ENCODE data around the gene GIT1. TPM values are rescaled to one million over a fixed set of nuclear protein-coding genes. Genes with fewer than 3 reads are reported as not detected.

Gene GIT1, protein sequence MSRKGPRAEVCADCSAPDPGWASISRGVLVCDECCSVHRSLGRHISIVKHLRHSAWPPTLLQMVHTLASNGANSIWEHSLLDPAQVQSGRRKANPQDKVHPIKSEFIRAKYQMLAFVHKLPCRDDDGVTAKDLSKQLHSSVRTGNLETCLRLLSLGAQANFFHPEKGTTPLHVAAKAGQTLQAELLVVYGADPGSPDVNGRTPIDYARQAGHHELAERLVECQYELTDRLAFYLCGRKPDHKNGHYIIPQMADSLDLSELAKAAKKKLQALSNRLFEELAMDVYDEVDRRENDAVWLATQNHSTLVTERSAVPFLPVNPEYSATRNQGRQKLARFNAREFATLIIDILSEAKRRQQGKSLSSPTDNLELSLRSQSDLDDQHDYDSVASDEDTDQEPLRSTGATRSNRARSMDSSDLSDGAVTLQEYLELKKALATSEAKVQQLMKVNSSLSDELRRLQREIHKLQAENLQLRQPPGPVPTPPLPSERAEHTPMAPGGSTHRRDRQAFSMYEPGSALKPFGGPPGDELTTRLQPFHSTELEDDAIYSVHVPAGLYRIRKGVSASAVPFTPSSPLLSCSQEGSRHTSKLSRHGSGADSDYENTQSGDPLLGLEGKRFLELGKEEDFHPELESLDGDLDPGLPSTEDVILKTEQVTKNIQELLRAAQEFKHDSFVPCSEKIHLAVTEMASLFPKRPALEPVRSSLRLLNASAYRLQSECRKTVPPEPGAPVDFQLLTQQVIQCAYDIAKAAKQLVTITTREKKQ
- 10 to 100 TPM; 36.7 to 86.4 (median 71.8) TPM for total RNA-seq
- total RNA-seq (2013) = 34.0 TPM
- total RNA-seq = 38.3 to 137 (median 71.4) reads per million in 29 experiments

DNA sequence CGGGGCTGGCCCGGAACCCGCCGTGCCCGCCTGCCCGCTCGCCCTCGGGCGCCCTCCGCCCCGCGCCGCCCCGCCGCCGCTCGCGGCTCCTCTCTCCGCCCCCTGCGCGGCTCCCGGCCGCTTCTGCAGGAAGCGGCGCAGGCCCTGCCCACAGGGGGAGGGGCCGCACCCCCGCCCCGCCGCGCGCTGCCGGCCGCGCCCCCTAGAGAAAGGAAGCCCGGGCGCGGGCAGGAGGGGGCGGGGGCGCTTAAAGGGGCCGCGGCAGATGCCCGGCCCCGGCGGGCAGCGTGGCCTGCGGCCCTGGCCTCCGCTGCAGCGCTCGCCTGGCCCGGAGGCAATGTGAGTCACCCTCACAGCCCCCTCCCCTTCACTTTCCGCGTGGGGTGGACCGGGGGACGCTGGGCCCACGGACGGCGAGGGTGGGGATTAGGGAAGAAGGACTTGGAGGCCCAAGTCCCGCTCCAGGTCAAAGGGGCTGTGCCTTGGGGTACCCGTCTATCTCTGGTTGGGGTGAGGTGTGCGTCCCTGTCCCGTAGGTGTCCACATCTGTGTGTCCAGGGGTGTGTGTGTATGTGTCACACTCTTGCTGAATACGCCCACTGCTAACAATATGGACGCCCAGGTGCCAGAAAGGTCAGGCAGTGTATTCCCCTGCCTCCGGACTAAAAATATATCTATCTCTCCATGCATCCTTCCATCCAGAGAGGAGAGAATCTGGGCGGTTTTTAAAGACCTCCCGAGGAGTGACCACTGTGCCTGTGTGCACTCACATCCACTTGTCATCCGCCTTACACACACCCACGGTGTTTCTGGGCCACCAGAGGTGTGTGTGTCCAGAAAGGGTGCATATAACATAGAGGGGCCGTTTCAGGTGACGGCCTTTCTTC, at the start of gene GIT1:
TSS of gene GIT1 (minus strand) at position 125 of the 887 bp plus-strand sequence. CDS start 270 bp downstream, outside the sequence.
- ChIA-PET POLR2A (no interaction called here), CTCF (no interaction called here)
- Histone ChIP-seq H3K36me3 (ENCODE audit: control insufficient read depth in 2 of 2, extremely low read depth in 1 of 2, insufficient read depth in 1 of 2, low read length in 1 of 2) (no peaks in the 10 kb centered on the region), H3K4me1 (ENCODE audit: control insufficient read depth in 1 of 2, extremely low read depth in 1 of 2, insufficient read depth in 2 of 2, low read length in 2 of 2) (peaks cover 38 to 81% of the 10 kb centered on the region in 2 experiments), H3K27me3 (replicated peaks in 1 of 2; ENCODE audit: control insufficient read depth in 2 of 2, extremely low read depth in 1 of 2, insufficient read depth in 2 of 2, low read length in 1 of 2) (peaks cover 0 to 12% of the 10 kb centered on the region in 2 experiments), H3K27ac (ENCODE audit: low read length) (peak within 1 kb of the TSS; percentile 60), H3K4me3 (ENCODE audit: control insufficient read depth in 1 of 2, extremely low read depth in 1 of 2, low read length in 1 of 2) (peak within 1 kb of the TSS; percentile 78 to 80), H3K9me3 (no peaks in the 10 kb centered on the region)
- peak; percentile 81 to 88 (median 84) for ATAC-seq (replicated peaks in 1 of 4)
- Mint-ChIP-seq H3K36me3 (no peaks in the 10 kb centered on the region), H3K4me1 (peaks cover 58 to 70% (median 69%) of the 10 kb centered on the region in 3 donors), H3K4me3 (peak within 1 kb of the TSS; percentile 87 to 93 (median 89)), H3K27me3 (no peaks in the 10 kb centered on the region), H3K9me3 (no peaks in the 10 kb centered on the region), H3K27ac (peak within 1 kb of the TSS; percentile 92 to 94)
- under 1% methylated on average over 47 of the region's 70 CpGs for WGBS (ENCODE audit: insufficient coverage)
- DNase-seq = peak; percentile 68 to 93 (median 81)

DNA sequence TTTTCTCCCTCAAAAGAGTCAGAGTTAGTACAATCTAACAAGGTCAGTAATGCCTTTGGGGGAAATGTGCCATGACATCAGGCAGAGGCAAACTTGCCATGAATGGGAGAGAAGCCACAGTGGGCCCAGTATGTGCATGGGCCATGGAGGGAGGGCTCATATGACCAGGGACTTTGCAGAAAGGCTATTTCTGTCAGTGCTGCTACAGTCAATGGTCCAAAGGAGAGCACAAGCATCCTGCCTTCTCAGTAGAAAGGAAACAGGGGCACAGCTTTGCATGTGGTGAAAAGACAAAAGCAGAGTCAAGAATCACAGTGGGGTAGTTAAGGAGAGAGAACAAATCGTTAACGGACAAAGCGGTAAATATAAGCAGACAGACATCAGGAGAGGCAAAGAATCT, 44.4 kb upstream of the GIT1 start:
- Mint-ChIP-seq H3K27me3 (no peaks in the 10 kb centered on the region), H3K4me1 (peaks cover 8 to 13% (median 13%) of the 10 kb centered on the region in 3 donors), H3K27ac (peak overlapping the region in 1 of 2 donors; percentile 62), H3K9me3 (no peaks in the 10 kb centered on the region), H3K36me3 (peaks cover 36% of the 10 kb centered on the region), H3K4me3 (no peak overlapping the region)
- Histone ChIP-seq H3K27ac (ENCODE audit: low read length) (no peak overlapping the region), H3K27me3 (replicated peaks in 1 of 2; ENCODE audit: control insufficient read depth in 2 of 2, extremely low read depth in 1 of 2, insufficient read depth in 2 of 2, low read length in 1 of 2) (no peaks in the 10 kb centered on the region), H3K9me3 (no peaks in the 10 kb centered on the region), H3K36me3 (ENCODE audit: control insufficient read depth in 2 of 2, extremely low read depth in 1 of 2, insufficient read depth in 1 of 2, low read length in 1 of 2) (peaks cover 20 to 67% of the 10 kb centered on the region in 2 donors), H3K4me3 (ENCODE audit: control insufficient read depth in 1 of 2, extremely low read depth in 1 of 2, low read length in 1 of 2) (no peak overlapping the region), H3K4me1 (ENCODE audit: control insufficient read depth in 1 of 2, extremely low read depth in 1 of 2, insufficient read depth in 2 of 2, low read length in 2 of 2) (peaks cover 0 to 5% of the 10 kb centered on the region in 2 experiments)
- CTCF ChIA-PET = no interaction called here
- no peak for ATAC-seq (replicated peaks in 1 of 4)
- POLR2A ChIA-PET = no interaction called here
- no peak for DNase-seq
- 70% methylated on average over 2 of the region's 3 CpGs for WGBS (ENCODE audit: insufficient coverage)

DNA sequence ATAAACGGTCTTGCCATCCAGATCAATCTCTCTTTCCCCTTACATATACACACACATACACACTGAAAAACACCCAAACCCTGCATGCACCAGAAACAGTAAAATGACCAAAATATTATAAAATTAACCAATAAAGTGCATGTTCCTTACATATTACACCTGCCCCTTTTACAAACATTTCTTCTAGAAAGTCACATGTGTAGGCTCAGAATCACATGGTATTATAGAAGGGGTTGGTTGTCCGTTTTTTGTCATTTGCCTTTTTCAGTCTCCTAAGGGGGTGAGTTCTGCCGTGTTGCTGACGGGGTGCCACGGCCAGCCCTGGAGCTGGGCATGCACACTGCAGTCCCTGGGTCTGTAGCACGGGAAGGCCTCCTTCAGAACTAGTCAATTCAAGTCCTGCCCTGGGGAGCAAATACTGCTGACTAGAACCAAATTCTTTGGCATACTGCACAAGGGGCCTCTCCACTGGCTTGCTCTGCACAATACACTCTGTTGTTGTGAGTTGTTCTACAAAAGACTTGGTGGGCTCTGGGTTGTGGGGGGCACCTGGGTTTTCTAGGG, 41.3 kb upstream of the GIT1 start:
- WGBS (ENCODE audit: insufficient coverage) = 100% methylated on average over 4 of the region's 6 CpGs
- peaks cover 0 to 5% of the 10 kb centered on the region in 2 experiments for H3K4me1 ChIP-seq (ENCODE audit: control insufficient read depth in 1 of 2, extremely low read depth in 1 of 2, insufficient read depth in 2 of 2, low read length in 2 of 2)
- H3K4me3 ChIP-seq (ENCODE audit: control insufficient read depth in 1 of 2, extremely low read depth in 1 of 2, low read length in 1 of 2) = no peak overlapping the region
- ATAC-seq (replicated peaks in 1 of 4) = no peak
- H3K27me3 ChIP-seq (replicated peaks in 1 of 2; ENCODE audit: control insufficient read depth in 2 of 2, extremely low read depth in 1 of 2, insufficient read depth in 2 of 2, low read length in 1 of 2) = no peaks in the 10 kb centered on the region
- ChIA-PET POLR2A (no interaction called here), CTCF (no interaction called here)
- no peak for DNase-seq
- no peaks in the 10 kb centered on the region for H3K27me3 Mint-ChIP-seq
- peaks cover 20 to 65% of the 10 kb centered on the region in 2 donors for H3K36me3 ChIP-seq (ENCODE audit: control insufficient read depth in 2 of 2, extremely low read depth in 1 of 2, insufficient read depth in 1 of 2, low read length in 1 of 2)
- H3K27ac Mint-ChIP-seq = peak overlapping the region in 1 of 2 donors; percentile 59
- no peaks in the 10 kb centered on the region for H3K9me3 Mint-ChIP-seq
- H3K4me1 Mint-ChIP-seq = peaks cover 19 to 28% (median 28%) of the 10 kb centered on the region in 3 donors
- peaks cover 25% of the 10 kb centered on the region for H3K36me3 Mint-ChIP-seq
- H3K4me3 Mint-ChIP-seq = no peak overlapping the region
- no peak overlapping the region for H3K27ac ChIP-seq (ENCODE audit: low read length)
- no peaks in the 10 kb centered on the region for H3K9me3 ChIP-seq

DNA sequence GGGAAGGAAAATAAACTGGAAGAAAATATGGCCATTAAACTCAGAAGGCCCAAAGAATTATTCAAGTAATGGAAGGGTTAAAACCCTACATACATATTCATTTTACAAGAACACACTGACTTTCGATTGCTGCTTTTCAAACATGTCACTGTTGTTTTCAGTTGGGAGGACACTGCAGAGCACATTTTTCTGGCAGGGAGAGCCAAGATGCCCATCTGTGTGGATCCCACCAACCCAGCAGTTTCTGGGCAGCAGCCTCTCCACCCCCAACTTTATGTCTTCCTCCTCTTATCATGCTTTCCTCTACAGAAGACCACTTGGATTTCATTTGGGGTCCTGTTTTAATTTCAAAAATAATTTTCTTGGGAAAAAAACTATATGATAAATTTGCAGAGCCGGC, 40.4 kb upstream of the GIT1 start:
- Histone ChIP-seq H3K27me3 (replicated peaks in 1 of 2; ENCODE audit: control insufficient read depth in 2 of 2, extremely low read depth in 1 of 2, insufficient read depth in 2 of 2, low read length in 1 of 2) (no peaks in the 10 kb centered on the region), H3K9me3 (no peaks in the 10 kb centered on the region), H3K4me3 (ENCODE audit: control insufficient read depth in 1 of 2, extremely low read depth in 1 of 2, low read length in 1 of 2) (no peak overlapping the region), H3K27ac (ENCODE audit: low read length) (no peak overlapping the region), H3K36me3 (ENCODE audit: control insufficient read depth in 2 of 2, extremely low read depth in 1 of 2, insufficient read depth in 1 of 2, low read length in 1 of 2) (peaks cover 20 to 59% of the 10 kb centered on the region in 2 donors), H3K4me1 (ENCODE audit: control insufficient read depth in 1 of 2, extremely low read depth in 1 of 2, insufficient read depth in 2 of 2, low read length in 2 of 2) (peaks cover 0 to 5% of the 10 kb centered on the region in 2 experiments)
- no peaks in the 10 kb centered on the region for H3K27me3 Mint-ChIP-seq
- ChIA-PET POLR2A (interaction anchor here in 1 of 2 donors (0.6 kb wide), 1 partner anchor 818 kb away, joined by 3 read pairs; no protein-coding TSS in a partner anchor), CTCF (no interaction called here)
- H3K4me1 Mint-ChIP-seq = peaks cover 28 to 35% (median 31%) of the 10 kb centered on the region in 3 donors
- 90% methylated on average over 2 of the region's 2 CpGs for WGBS (ENCODE audit: insufficient coverage)
- H3K9me3 Mint-ChIP-seq = no peaks in the 10 kb centered on the region
- H3K4me3 Mint-ChIP-seq = no peak overlapping the region
- ATAC-seq (replicated peaks in 1 of 4) (no peak), DNase-seq (no peak)
- H3K27ac Mint-ChIP-seq = peak overlapping the region; percentile 43 to 77
- peaks cover 22% of the 10 kb centered on the region for H3K36me3 Mint-ChIP-seq

DNA sequence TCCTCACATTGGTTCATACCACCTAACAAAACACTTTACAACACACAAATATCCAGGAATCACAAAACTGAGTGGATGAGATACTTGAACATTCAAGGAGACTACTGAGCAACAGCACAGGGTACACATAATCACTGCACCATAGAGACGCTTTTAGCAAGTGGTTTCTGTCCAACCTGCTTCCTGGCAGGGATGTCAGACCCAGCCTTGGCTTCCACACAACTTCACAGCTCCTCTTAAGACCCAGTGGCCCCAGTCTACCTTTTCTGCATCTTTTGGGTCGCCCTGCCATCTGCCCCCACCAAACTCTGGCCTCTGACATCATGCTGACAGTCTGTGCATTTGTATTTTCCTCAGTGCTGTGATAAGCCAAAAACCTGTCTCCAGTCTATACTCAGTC, 39.2 kb upstream of the GIT1 start:
- peaks cover 34 to 40% (median 36%) of the 10 kb centered on the region in 3 donors for H3K4me1 Mint-ChIP-seq
- H3K36me3 Mint-ChIP-seq = peaks cover 19% of the 10 kb centered on the region
- Histone ChIP-seq H3K9me3 (no peaks in the 10 kb centered on the region), H3K27me3 (replicated peaks in 1 of 2; ENCODE audit: control insufficient read depth in 2 of 2, extremely low read depth in 1 of 2, insufficient read depth in 2 of 2, low read length in 1 of 2) (no peaks in the 10 kb centered on the region), H3K27ac (ENCODE audit: low read length) (no peak overlapping the region), H3K4me3 (ENCODE audit: control insufficient read depth in 1 of 2, extremely low read depth in 1 of 2, low read length in 1 of 2) (no peak overlapping the region), H3K36me3 (ENCODE audit: control insufficient read depth in 2 of 2, extremely low read depth in 1 of 2, insufficient read depth in 1 of 2, low read length in 1 of 2) (peaks cover 16 to 58% of the 10 kb centered on the region in 2 donors), H3K4me1 (ENCODE audit: control insufficient read depth in 1 of 2, extremely low read depth in 1 of 2, insufficient read depth in 2 of 2, low read length in 2 of 2) (peaks cover 0 to 7% of the 10 kb centered on the region in 2 experiments)
- no peak overlapping the region for H3K4me3 Mint-ChIP-seq
- H3K27me3 Mint-ChIP-seq = no peaks in the 10 kb centered on the region
- POLR2A ChIA-PET = no interaction called here
- H3K9me3 Mint-ChIP-seq = no peaks in the 10 kb centered on the region
- H3K27ac Mint-ChIP-seq = peak overlapping the region; percentile 25 to 68
- CTCF ChIA-PET = no interaction called here
- WGBS (ENCODE audit: insufficient coverage) = 67% methylated on average over 1 of the region's 2 CpGs
- DNase-seq (no peak), ATAC-seq (replicated peaks in 1 of 4) (no peak)
